HuH-7.5 (cell line): ENCODE results near the gene KCNIP4.

Experiments used
- DNase-seq: peaks from one replicate; pipeline ENCODE4 v3.0.0; 2011; ENCODE audit warnings: low spot score

The KCNIP4 gene

DNA sequence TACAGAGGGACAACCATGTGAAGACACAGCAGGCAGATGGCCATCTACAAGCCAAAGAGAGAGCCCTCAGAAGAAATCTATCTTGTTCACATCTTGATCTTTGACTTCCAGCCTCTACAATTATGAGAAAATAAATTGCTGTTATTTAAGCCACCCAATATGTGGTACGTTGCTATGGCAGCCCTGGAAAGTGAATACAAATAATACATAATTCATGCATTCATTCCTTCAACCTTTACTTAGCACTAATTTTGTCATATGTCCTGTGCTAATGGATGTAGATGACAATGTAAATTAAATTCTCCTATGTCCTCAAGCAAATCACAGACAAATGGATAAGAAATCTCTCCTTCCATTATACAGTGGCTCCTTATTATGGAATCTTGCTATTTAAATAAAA, 886.7 kb downstream of the KCNIP4 start:
- DNase-seq: no peak

DNA sequence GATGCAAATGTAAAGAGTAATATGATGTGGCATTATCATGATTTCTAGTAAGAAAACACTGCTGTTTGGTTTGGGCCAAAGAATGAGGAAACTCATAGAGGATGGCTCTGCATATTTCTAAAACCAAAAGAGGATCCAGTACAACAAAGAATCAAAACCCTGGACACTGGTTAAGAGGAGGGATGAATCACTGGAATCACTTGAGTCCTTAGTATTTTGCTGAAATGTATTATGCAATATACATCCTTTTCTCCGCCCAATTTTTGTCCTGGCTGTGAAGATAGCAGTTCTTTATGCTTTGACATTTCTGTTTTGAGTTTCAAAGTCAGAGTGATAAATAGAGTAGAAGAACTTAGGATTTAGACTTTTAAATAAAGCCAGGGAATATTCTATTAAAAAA, 902.4 kb downstream of the KCNIP4 start:
- DNase-seq: no peak

DNA sequence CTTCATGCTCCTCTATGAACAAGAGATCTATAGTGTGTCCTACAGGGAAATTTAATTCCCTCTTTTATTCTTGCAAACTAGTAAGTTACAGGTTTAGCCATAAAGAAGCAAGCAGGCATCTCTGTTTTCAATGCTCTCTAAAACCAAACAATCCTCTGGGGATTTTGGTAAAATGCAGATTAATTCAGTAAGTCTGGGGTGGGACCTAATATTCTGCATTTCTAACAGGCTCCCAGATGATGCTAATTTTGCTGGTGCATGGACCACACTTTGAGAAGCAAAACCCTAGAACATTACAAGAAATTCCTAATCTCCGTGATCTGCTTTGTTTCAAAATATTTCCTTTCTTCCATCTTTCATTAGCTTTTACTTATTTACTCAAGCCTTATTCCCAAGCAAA, 903.5 kb downstream of the KCNIP4 start:
- no peak for DNase-seq

DNA sequence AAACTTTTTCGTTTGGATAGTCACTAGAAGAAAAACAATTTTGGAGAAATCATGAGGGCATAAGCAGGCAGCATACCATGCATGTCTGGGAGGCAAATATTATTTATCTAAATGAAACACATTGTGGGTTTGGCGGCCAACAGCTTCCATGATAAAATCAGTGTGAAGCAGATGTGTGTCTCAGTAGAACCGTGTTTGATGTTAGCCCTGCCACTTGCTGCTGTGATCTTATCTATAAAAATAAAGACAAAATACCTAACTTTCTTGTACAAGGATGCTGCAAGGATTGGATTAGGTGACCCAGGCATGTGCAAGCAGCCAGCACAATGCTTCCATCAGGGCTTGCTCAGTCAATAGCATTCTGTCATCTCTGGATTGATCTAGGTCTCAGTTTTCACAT, 906.9 kb downstream of the KCNIP4 start:
- DNase-seq: no peak

DNA sequence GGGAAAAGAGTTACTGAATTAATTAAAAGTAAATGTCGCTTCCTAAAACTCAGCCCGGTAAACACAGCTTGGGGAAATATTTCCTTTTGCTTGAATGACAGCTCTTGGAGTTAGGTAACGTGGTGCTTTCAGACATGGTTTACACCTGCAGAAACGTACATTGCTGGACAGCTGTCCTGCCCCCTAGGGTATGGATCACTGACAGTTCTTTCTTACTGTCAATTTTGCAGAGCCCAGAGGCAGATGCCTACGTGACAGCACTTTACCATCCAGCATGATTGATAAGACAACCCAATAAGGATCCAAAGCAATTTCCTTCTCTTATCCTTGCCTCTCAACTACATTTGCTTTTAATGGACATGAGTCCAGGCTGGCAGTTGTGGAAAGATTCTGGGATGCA, 913.8 kb downstream of the KCNIP4 start:
- DNase-seq: no peak

DNA sequence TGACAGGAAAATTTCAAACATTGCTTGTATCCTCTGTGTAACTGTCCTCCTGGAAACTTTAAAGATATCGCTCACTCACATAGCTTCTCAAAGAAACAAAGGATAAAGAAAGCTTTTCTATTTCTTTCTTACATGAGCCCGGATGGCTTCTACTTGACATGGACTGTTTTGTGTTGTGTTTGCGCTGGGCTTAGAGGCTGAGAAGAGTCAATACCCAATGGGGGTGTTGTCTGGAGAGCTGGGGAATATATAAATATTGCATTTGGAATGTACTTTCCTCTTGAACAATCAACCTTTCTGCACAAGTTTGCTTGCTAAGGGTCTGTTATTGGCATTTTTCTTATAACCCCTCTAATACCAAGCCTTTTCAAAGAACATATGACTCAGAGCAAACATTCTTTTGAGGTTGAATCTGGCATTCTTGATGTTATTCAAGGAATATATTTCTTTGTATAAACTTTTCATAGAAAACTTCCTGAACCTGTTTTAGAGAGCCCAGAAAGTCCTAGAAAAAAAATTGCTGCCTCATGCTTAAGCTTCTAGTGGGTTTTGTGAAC, 916.4 kb downstream of the KCNIP4 start:
- DNase-seq: no peak

DNA sequence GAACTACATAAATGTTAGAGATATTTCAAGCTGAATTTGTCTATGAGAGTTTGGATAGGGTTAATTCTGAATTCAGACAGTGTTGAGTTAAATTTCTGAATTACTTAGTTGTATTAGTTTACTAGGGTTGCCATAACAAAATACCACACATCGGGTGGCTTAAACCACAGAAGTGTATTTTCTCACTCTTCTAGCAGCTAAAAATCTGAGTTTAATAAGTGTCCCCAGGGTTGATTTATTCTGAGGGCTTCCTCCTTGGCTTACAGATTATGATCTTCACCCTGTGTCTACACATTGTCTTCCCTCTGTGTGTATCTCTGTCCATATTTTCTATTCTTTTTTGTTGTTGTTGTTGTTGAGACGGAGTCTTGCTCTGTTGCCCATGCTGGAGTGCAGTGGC, 929.8 kb downstream of the KCNIP4 start:
- DNase-seq: no peak

DNA sequence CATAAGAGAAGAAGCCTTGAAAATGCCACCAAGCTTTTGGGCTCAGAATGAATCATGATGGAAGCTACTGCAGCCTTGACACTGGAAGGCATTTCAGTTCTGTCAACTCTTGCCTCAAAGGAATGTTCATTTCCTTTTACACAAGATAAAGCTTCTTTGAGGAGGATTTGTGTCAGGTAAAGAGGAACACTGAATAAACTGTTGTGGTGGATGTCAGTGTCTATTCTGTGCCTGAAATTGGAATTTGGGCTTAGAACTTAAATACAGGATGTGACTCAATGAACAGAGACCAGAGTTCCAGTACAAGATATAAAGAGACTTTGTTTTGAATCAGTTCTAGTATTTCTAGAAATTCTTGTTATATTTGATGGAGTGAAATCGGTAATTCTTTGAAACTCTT, 935.1 kb downstream of the KCNIP4 start:
- DNase-seq: no peak

DNA sequence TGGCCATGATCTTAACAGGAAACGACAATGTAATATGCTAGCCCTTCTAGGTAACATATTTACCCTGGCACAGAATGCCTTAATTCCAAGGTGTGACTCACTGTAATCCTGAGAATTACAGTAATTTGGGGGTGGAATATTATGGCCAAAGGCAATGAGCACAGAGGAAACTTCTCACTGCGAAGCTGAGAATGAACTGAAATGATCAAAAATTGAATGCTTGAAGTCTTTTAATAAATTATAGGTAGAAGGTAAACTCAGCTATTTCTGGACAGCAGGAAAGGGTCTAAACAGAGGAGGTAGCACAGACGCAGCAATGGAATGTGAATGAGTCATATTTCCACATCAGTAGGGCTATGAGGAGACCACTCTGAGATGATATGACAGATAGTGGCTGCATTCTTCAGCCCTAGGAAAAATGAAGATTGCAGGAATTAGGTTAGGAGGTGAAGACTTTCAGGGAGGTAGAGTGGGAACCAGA, 935.7 kb downstream of the KCNIP4 start:
- no peak for DNase-seq

DNA sequence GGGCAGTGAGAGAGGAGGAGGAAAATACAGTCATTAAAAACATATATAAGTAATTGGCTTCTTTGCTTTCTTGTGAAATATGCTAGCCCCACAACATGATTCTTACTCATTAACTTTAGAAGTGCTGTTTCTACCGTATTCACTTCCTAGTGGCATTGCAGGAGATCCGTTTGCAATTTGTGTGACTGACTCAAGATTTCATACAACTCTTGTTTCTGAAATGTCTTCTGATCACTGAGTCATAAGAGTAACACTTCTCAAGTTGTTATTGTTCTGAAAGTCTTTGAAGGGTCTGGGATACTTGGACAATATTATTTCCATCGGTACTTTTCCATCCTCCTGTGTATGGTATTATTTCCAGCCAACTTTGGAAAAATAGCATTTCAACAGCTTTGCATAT, 937.5 kb downstream of the KCNIP4 start:
- DNase-seq: no peak

DNA sequence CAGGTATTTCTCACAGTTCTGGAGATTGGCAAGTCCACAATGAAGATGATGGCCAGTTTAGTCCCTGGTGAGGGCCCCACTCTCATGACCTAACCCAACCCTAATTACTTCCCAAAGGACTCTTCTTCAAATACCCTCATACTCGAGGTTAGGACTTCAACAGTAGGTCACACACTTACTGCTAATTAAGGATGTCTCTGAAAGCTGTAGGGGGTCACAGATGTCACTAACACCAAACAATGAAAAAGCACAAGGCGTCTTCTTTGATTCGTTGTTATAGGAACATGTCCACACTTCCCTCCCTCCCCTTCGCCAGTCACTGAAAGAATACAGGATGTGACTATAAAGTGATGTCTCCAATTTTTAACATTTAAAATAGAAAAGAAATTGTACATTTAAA, 938.6 kb downstream of the KCNIP4 start:
- no peak for DNase-seq

DNA sequence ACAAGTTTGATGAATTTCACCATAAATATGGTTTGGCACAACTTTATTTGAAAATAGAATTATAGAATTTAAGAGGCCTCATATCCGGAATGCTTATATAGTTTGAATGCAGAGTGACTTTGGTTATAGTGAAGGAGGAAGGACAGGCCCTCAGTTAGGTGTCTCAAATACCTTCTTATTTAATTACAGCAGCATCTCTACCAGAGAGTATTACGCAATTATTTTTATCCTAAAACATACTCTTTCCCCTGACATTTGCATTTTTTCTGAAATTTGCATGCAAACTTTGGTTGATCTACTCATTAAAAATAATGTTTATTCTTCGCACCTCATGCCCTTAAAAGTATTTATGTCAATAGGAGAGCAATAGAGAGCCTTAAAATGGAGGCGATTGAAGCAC, 942.9 kb downstream of the KCNIP4 start:
- no peak for DNase-seq

DNA sequence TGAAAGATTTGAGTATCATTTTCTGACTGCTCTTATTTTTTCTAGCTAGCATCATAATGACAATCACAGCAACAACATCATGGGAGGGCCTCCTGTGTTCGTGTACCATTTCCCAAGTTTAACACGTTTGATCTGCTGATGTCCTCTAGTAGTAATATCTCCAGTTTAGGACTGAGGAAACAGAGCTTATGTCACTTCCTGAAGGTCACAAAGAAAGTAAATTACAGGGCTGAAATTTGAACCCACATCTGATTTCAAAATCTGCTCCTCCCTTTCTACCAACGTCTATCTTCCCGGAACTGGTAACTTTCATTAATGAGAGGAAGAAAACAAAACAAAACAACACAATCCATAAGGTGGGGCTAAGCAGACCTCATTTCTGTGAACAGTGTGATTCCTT, 945.6 kb downstream of the KCNIP4 start:
- DNase-seq: no peak

DNA sequence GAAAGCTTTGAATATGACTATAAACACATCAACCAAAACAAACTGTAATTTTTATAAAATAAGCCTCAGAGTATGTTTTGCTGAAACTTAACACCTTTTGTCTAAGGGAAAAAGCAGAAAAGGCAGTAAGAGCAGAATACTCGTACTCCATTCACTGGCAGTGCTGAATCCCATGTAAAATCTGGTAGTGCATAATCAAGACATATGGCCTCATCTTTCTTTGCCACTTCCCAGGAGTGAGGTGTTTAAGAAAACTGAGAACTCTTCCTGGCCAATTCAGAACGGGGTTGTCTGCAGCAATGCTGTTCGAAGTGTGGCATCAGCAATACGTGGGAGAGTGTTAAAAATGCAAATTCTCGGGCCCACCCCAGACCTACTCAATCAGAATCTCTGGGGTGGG, 946.3 kb downstream of the KCNIP4 start:
- no peak for DNase-seq

DNA sequence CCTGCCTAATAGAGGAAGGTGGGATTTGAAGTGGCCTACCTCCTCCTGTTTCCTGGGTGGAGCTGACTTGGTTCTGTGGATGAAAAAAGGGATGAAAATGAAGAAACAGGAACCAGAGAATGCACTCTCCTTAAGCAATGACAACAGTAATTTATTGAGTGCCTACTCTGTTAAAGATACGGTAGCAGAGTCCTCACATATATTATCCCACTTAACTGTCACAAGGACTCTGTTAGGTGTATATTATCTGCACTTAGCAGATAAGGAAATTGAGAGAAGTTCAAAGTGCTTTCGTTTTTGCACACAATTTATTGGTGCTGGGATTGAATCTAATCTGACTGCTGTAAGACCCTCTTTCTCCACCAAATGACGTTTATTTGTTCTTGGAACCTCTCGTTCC, 947.1 kb downstream of the KCNIP4 start:
- no peak for DNase-seq

DNA sequence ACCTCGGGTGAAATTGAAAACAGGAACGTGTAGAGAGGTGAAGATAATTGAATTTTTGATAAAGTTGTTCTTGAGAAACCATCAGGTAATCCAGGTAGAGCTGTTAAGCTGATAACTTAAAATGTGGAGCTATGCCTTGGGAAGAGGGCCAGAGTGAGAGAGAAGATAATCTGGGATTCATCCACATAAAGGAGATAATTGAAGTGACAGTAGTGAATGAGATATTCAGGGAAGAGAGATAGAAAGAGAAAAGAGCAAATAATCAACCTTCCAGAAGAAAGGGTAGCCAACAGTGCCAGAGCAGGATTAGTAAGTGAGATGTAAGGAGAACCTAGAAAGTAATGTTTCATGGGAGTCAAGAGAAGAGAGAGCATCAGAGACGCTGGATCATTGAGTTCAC, 950.7 kb downstream of the KCNIP4 start:
- no peak for DNase-seq

DNA sequence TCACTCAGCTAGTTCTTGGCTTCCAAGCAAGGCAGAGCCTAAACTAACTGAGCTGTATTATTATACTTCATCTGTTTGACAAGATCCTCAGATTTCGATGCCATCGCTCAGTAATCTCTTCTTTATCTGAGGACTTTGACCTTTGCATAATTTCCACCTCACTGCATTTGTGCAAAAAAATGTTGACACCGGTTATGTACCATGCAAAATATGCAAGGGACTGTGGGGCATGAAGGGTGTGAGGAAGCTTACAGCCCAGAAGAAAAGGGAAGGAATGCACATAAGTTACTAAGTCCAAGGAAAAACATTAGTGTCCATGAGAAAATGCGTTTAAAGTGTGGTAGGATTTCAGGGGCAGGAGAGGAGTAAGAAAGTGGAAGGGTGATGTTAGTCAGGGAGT, 953.0 kb downstream of the KCNIP4 start:
- DNase-seq: no peak

DNA sequence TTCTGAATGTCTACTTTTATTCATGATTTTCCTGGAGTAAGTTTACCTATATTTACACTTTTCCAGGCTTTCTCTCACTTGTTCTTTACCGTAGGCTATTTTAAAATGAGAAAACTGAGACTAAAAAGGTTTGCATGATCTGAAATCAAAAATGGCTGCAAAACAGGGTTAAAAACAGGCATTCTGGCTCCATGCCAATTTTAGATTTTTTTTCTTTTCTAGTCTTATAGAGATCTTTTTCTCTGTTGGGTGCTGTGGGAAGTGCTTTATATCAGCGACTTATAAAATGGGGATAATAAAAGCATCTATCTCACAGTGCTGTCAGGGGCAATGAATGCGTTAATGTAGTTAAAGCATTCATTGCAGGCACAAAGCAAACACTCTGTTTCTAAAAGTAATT, 953.6 kb downstream of the KCNIP4 start:
- DNase-seq: no peak

DNA sequence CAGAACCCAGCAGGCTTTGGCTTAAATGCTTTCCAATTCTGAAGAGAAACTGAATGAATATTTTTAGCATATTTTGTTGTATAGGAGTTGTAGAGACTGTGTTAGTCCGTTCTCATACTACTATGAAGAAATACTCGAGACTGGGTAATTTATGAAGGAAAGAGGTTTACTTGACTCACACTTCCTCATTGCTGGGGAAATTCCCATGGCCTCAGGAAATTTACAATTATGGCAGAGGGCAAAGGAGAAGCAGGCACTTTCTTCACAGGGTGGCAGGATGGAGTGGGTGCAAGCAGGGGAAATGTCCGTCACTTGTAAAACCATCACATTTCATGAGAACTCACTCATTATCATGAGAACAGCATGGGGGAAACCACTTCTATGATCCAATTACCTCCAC, 956.6 kb downstream of the KCNIP4 start:
- DNase-seq: no peak

DNA sequence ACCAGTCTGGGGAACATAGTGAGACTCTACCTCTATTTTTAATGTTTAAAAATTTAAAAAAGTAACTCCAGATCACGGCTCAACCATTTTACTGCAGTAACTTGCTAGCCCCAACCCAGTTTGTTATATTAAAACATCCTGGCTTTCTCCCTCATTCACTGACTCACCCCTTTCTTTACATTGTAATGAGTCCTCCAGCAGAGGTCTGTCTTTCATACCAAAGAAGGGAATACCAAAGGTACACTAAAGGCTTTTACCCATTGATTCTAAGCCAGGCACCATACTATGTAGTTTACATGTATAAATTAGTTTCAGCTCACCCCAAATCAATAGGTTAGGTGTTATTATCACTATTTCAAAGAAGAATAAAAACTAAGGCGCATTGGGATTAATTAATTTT, 961.4 kb downstream of the KCNIP4 start:
- no peak for DNase-seq

DNA sequence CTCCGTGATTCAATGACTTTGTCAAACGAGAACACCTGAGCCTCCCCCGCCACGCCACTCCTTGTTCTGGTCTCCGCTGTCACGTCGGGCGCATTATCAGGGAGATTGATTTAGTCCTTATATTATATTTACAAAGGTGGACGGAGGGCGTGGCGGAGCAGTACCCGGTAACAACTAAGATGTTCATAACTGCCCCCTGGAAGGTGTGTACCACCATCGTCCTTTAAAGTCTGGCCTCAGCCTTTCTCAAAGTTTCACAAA, 964.1 kb downstream of the KCNIP4 start:
- DNase-seq: no peak

DNA sequence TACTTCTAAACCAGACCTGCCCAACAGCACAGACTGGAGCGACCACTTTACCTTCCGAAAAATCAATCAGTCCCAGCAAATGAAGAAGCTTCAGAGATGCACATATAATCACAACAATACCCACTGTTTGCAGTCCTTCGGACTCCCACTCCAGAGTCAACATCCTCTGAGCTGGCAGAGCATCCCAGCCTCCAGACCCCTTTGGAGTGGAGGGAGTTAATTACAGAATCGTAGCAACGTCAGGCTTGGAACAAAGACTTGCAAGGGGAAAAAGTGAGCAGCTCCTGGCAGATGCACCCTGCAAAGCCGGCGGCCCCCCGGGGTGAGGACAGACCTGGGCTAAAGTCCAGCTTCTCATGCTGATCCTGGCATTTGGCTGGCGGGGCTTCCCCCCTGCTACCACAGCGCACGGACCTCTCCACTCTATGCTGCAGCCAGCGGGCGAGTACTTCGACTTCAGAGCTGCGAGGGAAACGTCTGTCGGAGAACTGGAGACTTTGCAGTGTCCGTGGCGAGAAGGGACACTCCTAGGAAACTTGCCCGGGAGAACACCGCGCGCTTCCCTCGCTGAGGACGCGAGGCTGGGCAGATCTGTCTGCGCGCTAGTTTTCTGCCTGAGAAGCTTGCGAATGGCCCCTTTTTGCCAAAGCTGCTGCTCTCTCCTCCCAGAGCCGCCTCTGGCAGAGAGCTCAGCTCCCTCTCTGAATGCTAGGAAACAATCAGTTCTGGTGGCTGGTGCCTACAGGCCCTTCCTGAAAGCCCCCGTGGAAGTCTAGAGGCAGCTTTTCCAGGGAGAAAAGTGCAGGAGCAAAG, 964.6 kb downstream of the KCNIP4 start:
- DNase-seq: no peak

DNA sequence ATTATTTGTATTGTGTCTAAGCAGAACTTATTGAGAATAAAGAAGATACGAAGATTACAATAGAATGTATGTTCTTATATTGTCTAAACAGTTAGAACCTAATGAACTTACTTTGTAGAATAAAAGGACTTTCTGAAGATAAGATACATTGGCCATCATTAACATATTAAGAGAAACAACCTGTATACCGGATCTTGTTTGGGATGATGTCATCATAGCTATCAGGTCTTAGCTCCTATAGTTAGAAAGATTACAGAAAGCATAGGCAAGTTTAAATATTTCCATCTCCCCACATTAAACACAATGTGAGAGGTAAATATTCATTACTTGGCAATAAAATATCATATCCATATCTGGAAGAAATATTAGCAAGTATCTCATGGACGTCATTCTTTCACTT, 966.0 kb downstream of the KCNIP4 start:
- DNase-seq: no peak

DNA sequence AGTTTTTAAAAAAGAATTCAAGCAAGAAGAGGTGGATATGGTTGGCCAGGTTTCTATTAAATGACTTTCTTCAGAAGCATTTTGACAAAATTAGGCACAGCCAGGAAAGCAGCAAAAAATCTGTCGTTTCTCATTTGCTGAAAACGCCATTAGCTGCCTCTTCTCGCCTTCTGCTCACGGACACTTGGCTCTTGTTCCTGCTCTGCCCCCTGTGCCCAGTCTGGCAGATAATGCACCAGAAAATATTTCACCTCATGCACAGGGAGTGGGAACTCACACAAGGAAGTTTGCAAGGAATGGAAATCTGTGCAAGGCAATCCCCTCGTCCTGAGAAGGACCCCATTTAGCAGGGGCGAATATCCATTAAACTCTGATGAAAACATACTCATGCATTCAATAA, 988.3 kb downstream of the KCNIP4 start:
- no peak for DNase-seq
